Articular chondrocyte of knee joint (primary cell): Measurements from ENCODE around the gene TAL2. TPM values are rescaled to one million over a fixed set of nuclear protein-coding genes. Genes with fewer than 3 reads are reported as not detected.

Experiments used
- total RNA-seq: library from RNA; depleted of rRNA; stranded (reverse); fragments of >200 nt; gene quantifications from 2 replicates; pipeline ENCODE4 v1.2.3, GENCODE V29; 2012

TAL2 gene
- 0.32 TPM in 1 of 2 replicates, not detected in the other for total RNA-seq

DNA sequence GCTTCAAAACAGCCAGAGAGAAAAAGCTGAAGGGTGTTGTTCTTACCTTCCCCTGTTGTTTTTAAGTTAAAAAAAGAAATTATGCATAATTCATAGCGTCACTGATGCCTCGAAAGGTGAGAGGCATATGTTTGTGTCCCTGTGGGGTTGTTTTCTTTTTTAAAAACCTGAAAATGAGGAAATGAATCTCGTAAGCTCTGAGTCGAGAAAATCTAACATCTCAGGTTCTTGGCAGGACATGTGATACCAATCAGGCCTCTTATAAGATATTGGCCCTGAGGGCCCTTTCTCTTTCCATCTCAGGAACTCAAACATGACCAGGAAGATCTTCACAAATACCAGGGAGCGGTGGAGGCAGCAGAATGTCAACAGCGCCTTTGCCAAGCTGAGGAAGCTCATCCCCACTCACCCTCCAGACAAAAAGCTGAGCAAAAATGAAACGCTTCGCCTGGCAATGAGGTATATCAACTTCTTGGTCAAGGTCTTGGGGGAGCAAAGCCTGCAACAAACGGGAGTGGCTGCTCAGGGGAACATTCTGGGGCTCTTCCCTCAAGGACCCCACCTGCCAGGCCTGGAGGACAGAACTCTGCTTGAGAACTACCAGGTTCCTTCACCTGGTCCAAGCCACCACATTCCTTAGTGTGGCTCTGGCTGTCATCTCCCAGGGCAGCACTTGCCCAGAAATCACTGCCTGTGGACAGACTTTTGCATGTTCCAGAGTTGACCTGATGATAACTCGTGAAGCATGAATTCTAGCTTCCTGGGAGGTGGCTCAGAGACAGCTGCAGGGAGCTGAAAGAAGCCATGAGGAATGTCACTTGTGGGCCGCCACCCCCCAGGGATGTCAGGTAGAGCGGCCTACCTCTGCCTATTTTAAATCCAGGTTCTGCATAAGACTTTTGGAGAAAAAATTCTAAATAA lies at the start of gene TAL2:
TSS of gene TAL2 (plus strand) at position 274 of the 921 bp plus-strand sequence. CDS start at position 314, 40 bp downstream.

DNA sequence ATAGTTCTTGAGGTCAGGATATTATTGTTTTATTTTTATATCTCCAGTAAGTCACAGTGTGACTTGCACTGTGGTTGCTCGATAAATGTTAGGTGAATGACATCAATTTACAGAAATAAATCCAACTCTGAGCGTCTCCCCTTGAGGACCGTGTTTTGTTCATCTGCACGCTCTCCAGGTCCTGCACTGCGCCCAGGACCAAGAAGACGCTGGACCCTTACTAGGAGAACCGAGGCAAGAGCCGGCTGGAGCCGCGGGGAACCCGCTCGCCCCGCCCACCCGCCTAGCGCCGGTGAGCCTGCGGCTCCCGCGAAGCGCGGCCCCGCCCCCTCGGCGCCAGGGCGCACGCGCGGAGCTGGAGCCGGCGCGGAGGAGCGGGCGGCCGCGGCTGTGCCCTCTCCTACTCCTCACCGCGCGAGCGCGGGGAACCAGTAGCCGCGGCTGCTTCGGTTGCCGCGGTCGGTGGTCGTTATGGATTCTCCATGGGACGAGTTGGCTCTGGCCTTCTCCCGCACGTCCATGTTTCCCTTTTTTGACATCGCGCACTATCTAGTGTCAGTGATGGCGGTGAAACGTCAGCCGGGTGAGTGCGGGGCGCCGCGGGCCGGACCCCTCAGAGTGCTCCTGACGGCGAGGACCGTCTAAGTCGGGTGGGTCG lies 32.1 kb downstream of the TAL2 start, which contains the start of gene TMEM38B:
TSS of gene TMEM38B (plus strand) at position 352 of the 658 bp plus-strand sequence. CDS start at position 472, 120 bp downstream.

Other genes starting within 250 kb of the TAL2 start
- gene FSD1L, start 214.4 kb upstream of the TAL2 start, total RNA-seq, result 6.9 and 8.6 TPM in 2 replicates
- gene FKTN, start 104.3 kb upstream of the TAL2 start, total RNA-seq, result 53.1 and 73.7 TPM in 2 replicates
- gene TMEM38B, start 32.1 kb downstream of the TAL2 start, total RNA-seq, result 20.2 and 20.8 TPM in 2 replicates